Measurements from ENCODE around the gene ASTN2. TPM values are rescaled to one million over a fixed set of nuclear protein-coding genes. Genes with fewer than 3 reads are reported as not detected.

The ASTN2 gene
- polyA plus RNA-seq, 1 donor from 2014 or later = 6.8 TPM

DNA sequence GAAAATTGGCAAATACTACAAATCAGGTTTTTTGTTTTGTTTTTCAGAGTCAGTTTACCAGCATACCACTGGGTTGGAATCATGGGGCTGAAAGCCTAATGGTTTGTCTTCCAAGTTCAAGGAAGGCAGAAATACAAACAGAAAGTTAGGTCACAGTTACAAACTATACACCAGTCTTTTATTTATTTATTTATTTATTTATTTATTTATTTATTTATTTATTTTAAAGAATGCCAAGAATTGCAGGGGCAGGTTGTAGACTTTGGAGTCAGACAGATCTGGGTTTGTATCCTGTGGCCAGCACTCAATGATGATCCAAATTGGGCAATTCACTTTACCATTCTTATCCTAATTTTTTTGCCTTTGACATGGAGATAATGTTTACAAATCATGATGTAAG lies 353.9 kb downstream of the ASTN2 start (continued):
- TF ChIP-seq, protein P1, sequence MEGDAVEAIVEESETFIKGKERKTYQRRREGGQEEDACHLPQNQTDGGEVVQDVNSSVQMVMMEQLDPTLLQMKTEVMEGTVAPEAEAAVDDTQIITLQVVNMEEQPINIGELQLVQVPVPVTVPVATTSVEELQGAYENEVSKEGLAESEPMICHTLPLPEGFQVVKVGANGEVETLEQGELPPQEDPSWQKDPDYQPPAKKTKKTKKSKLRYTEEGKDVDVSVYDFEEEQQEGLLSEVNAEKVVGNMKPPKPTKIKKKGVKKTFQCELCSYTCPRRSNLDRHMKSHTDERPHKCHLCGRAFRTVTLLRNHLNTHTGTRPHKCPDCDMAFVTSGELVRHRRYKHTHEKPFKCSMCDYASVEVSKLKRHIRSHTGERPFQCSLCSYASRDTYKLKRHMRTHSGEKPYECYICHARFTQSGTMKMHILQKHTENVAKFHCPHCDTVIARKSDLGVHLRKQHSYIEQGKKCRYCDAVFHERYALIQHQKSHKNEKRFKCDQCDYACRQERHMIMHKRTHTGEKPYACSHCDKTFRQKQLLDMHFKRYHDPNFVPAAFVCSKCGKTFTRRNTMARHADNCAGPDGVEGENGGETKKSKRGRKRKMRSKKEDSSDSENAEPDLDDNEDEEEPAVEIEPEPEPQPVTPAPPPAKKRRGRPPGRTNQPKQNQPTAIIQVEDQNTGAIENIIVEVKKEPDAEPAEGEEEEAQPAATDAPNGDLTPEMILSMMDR (IDR thresholded peaks at IDR 0.05; ENCODE audit: poor library complexity, severe bottlenecking) = no peak
- TF ChIP-seq EZH2 (IDR thresholded peaks at IDR 0.05; ENCODE audit: borderline replicate concordance, insufficient read depth, low read length, poor library complexity, severe bottlenecking) = no peak

DNA sequence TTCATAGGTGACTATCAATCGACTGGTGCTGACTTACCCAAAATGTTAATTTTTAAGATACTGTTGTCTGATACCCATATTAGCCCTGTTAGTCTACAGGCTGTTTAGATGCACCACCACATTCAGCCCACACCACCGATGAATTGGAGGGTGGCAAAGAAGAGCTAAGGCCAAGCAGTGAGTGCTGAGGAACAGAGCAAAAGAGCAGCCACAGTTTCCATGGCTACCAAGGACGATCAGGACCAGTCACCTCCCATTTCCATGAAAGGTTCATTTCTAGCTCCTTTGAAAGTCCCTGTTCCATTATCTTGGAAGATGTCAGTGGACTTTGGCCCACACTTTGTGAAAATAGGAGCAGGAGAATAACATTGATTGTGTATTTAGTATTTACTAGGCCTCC lies 364.9 kb downstream of the ASTN2 start:
- Histone ChIP-seq H4K20me1 (ENCODE audit: insufficient read depth) (no peaks in the 10 kb centered on the region), H3F3A (ENCODE audit: insufficient read depth, low read length, poor library complexity, severe bottlenecking) (no peaks in the 10 kb centered on the region), H3K4me3 (ENCODE audit: low read length) (no peak overlapping the region), H3K9ac (ENCODE audit: low read length) (no peak overlapping the region), H2AFZ (ENCODE audit: low read depth, low read length) (no peak overlapping the region), H3K36me3 (ENCODE audit: insufficient read depth, low read length) (no peaks in the 10 kb centered on the region), H3K27ac (ENCODE audit: low read length) (no peak overlapping the region), H3K9me2 (ENCODE audit: insufficient read depth, low read length) (no peaks in the 10 kb centered on the region), H3K79me2 (replicated peaks; ENCODE audit: insufficient read depth, low read length) (no peaks in the 10 kb centered on the region), H3K9me3 (ENCODE audit: low read length) (no peaks in the 10 kb centered on the region), H3K4me2 (ENCODE audit: low read length) (no peak overlapping the region), H3K27me3 (ENCODE audit: insufficient read depth, low read depth, low read length) (no peaks in the 10 kb centered on the region)
- TF ChIP-seq, protein P1 (IDR thresholded peaks at IDR 0.05; ENCODE audit: poor library complexity, severe bottlenecking) = no peak
- TF ChIP-seq REST (IDR thresholded peaks at IDR 0.05; ENCODE audit: borderline replicate concordance) = no peak
- no peak for TF ChIP-seq SMC3 (conservative IDR thresholded peaks at IDR 0.05; ENCODE audit: poor library complexity)
- no peak for TF ChIP-seq RAD21 (conservative IDR thresholded peaks at IDR 0.05)
- no peak for TF ChIP-seq MXI1 (conservative IDR thresholded peaks at IDR 0.05; ENCODE audit: poor library complexity, severe bottlenecking)
- no peak for TF ChIP-seq TAF1 (IDR thresholded peaks at IDR 0.05; ENCODE audit: low read depth)
- no peak for TF ChIP-seq EZH2 (IDR thresholded peaks at IDR 0.05; ENCODE audit: borderline replicate concordance, insufficient read depth, low read length, poor library complexity, severe bottlenecking)
- TF ChIP-seq POLR2AphosphoS5 (IDR thresholded peaks at IDR 0.05) = no peak
- TF ChIP-seq EP300 (conservative IDR thresholded peaks at IDR 0.05; ENCODE audit: poor library complexity, severe bottlenecking) = no peak
